ENCODE measurements around the gene DOK1. TPM values are rescaled to one million over a fixed set of nuclear protein-coding genes. Genes with fewer than 3 reads are reported as not detected.
A peak's percentile ranks its signal among the peaks of the same experiment; 100 is the strongest.

The DOK1 gene
- total and polyA plus RNA-seq, 8 donors: 5.9 to 89.3 (median 14.8) TPM

DNA sequence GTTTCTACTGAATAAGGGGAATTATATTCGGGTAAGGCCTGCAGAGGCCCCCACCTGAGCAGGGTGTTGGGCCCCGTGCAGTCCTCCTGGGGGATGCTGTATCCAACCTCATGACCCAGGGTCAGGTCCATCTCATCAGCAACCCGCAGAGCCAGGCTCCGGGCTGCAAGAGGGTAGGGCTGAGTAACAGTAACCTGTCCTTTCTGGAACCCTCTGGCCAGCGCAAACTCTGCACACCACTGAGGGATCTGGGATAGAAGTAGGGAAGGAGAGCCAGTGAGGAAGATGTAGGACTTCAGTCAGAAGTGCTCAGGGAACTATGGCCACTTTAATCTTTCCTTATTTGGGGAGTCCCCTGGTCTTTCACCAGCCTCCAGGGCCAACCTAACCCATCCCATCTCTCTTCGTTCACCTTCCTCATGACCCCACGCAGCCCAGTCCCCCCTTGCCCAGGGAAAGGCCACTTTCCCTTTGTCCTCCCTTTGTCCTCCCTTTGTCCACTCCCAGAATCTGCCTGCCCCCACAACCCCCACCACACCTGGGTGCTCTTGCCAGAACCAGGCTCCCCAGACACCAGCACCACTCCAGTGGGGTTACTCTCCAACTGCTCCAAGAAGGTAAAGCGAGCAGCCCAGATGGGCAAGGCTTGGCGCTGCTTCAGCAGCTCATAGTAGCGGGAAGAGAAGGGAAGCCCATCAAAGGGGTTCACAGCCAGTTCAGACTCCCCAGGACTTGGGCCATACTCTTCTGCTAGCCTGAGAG, 29.4 kb upstream of the DOK1 start:
- Histone ChIP-seq H3K27ac (no peak overlapping the region), H3K4me1 (peaks cover 15 to 31% (median 18%) of the 10 kb centered on the region in 4 donors), H3K4me3 (no peak overlapping the region), H3K36me3 (peaks cover 23 to 31% (median 29%) of the 10 kb centered on the region in 4 donors), H3K27me3 (peaks cover 0 to 9% (median 0%) of the 10 kb centered on the region in 3 donors), H3K9me3 (no peaks in the 10 kb centered on the region)
- TF ChIP-seq POLR2AphosphoS5 (IDR thresholded peaks at IDR 0.05): no peak
- TF ChIP-seq EP300 (IDR thresholded peaks at IDR 0.05): no peak
- TF ChIP-seq, protein P1, sequence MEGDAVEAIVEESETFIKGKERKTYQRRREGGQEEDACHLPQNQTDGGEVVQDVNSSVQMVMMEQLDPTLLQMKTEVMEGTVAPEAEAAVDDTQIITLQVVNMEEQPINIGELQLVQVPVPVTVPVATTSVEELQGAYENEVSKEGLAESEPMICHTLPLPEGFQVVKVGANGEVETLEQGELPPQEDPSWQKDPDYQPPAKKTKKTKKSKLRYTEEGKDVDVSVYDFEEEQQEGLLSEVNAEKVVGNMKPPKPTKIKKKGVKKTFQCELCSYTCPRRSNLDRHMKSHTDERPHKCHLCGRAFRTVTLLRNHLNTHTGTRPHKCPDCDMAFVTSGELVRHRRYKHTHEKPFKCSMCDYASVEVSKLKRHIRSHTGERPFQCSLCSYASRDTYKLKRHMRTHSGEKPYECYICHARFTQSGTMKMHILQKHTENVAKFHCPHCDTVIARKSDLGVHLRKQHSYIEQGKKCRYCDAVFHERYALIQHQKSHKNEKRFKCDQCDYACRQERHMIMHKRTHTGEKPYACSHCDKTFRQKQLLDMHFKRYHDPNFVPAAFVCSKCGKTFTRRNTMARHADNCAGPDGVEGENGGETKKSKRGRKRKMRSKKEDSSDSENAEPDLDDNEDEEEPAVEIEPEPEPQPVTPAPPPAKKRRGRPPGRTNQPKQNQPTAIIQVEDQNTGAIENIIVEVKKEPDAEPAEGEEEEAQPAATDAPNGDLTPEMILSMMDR (IDR thresholded peaks at IDR 0.05): no peak
- TF ChIP-seq POLR2A (IDR thresholded peaks at IDR 0.05): no peak
- DNase-seq: no peak
- intact Hi-C loops (cut with DNase I; ENCODE audit: low total_unique reads): no loop called here
- 89 to 94% (median 93%) methylated on average over 10 of the region's 10 CpGs for WGBS, 5 donors

DNA sequence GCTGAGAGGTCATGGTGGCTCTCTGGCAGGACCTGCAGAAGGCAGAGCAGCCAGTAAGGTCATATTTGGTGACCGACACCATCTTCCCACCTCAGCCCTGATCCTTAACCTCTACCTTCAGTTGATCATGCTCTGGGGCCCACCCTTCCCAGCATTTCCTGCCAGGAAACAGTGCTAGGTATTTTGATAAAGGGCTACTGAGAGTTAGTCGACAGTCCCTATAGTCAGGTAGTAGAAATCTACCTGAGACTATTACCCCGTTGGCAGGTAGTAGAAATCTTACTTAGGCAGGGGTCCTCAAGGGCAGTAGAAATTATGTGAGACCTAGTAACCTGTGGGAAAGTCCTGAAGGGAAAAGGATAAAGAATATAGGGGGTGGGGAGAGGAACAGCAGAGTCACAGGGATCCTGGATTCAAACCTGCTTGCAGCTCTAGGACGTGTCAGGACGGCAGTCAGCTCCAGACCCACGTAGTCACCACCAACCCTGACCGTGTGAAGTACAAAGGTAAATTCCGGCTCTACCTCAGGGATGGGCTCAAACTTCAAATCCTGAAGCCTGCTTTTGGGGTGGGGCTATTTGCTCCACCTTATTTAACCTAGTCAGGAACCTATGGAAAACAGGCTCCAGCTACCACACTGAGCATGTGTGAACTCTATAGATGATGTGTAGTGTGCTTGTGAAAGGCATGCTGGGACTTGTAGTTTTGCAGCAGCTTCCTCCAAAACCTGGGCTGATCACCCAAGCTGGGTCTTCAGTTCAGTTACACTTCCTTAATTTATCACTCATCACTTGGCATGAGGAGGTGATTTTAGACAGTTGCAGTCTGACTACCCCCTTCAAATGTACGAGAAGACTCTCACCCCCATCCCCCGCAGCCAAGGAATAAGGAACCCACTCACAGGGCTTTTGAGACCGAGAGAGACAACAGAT, 28.5 kb upstream of the DOK1 start, which contains the start of gene DQX1:
DQX1 (minus strand) TSS at position 515 of the 932 bp plus-strand sequence; CDS start at position 13, 502 bp downstream.
- intact Hi-C loops (cut with DNase I; ENCODE audit: low total_unique reads): no loop called here

DNA sequence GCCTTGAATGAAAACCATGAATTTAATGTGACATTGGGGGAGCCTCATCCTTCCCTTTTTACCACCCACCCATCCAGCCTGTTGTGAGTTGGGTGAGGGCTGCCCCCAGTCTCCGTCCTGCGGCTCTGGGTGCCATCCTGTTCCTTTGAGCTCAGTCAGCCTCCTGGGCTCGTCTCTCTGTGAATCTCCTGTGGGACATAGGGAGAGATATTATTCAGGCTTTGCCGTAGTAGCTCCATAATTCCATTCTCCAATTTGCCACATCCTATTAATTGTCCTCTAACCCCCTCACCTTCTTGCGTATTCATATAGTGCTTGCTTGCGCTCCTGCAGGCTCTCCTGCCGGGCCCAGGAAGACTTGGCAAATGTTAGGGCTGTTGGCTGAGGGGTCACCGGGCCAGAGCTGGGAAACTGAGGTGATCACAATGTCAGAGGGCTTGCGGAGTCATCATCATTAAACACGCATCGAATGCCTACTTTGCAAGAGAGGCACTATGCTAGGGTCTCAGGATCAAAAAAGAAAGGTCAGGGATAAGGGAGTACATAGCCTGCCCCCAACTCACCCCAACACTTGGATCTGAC, 27.8 kb upstream of the DOK1 start:
- Histone ChIP-seq H3K36me3 (peaks cover 23 to 36% (median 29%) of the 10 kb centered on the region in 4 donors), H3K4me1 (peaks cover 25 to 45% (median 32%) of the 10 kb centered on the region in 4 donors), H3K4me3 (no peak overlapping the region), H3K27ac (no peak overlapping the region), H3K9me3 (no peaks in the 10 kb centered on the region), H3K27me3 (no peaks in the 10 kb centered on the region)
- no peak for TF ChIP-seq POLR2AphosphoS5 (IDR thresholded peaks at IDR 0.05)
- intact Hi-C loops (cut with DNase I; ENCODE audit: low total_unique reads): no loop called here
- DNase-seq: no peak
- WGBS, 5 donors: 96 to 99% (median 98%) methylated on average over 11 of the region's 11 CpGs

More for the DNA sequence above, 28.5 kb upstream of the DOK1 start, which contains the start of gene DQX1:
- WGBS, 5 donors: 55 to 71% (median 67%) methylated on average over 11 of the region's 11 CpGs
- peak in 1 of 2 donors; percentile 89 for DNase-seq
- peak within 1 kb of the TSS in 1 of 4 donors; percentile 4 for H3K4me3 ChIP-seq
- H3K36me3 ChIP-seq: peaks cover 23 to 31% (median 29%) of the 10 kb centered on the region in 4 donors
- TF ChIP-seq, protein P1 (IDR thresholded peaks at IDR 0.05): no peak
- TF ChIP-seq POLR2AphosphoS5 (IDR thresholded peaks at IDR 0.05) (peak in 1 of 3 donors; percentile 23), POLR2A (IDR thresholded peaks at IDR 0.05) (no peak), EP300 (IDR thresholded peaks at IDR 0.05) (no peak)
- peaks cover 20 to 38% (median 25%) of the 10 kb centered on the region in 4 donors for H3K4me1 ChIP-seq
- H3K27me3 ChIP-seq: peaks cover 0 to under 1% (median 0%) of the 10 kb centered on the region in 3 donors
- peak within 1 kb of the TSS in 1 of 5 donors; percentile 15 for H3K27ac ChIP-seq
- no peaks in the 10 kb centered on the region for H3K9me3 ChIP-seq

DNA sequence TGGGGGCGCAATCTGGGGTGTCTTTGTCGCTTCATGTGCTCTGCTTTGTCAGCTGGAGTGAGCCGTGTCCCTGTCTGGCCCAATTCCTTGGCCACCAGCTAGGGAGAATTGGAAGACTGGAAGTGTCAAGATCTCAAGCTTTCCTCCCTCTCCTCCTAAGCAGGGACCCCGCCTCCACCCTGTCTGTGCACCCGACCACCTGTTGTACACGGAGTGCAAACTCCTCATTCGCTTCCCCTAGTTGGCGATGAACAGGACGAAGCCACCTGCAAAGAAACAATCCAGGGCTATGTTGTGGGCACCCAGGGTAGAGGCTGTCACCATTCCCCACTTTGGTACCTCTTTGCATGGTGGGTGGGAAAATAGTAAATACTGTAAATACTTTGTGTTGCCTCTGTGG, 26.8 kb upstream of the DOK1 start:
- Histone ChIP-seq H3K27ac (no peak overlapping the region), H3K4me3 (no peak overlapping the region), H3K36me3 (peaks cover 23 to 42% (median 34%) of the 10 kb centered on the region in 4 donors), H3K9me3 (no peaks in the 10 kb centered on the region), H3K27me3 (no peaks in the 10 kb centered on the region), H3K4me1 (peaks cover 25 to 53% (median 35%) of the 10 kb centered on the region in 4 donors)
- intact Hi-C loops (cut with DNase I; ENCODE audit: low total_unique reads): no loop called here
- no peak for TF ChIP-seq POLR2A (IDR thresholded peaks at IDR 0.05)
- TF ChIP-seq, protein P1 (IDR thresholded peaks at IDR 0.05): no peak
- no peak for DNase-seq
- 92 to 97% (median 94%) methylated on average over 9 of the region's 9 CpGs for WGBS, 5 donors

Data from stomach (tissue), 9 donors.